ENCODE measurements around the gene ALOXE3.
"Not testable (repeated sequence)": the region's sequence is repeated elsewhere in the genome, so short reads cannot be mapped to it uniquely, and the experiment has no call there.

Gene ALOXE3

GRCh38 chr17:8069587-8069860 lies 48.8 kb downstream of the ALOXE3 start:
- no peak for ATAC-seq (replicated peaks)
- no peak for DNase-seq
- peaks cover 18 to 21% of the 10 kb centered on the region in 2 donors for H3K4me1 Mint-ChIP-seq (ENCODE audit: low read depth in 2 of 2)
- H3K9me3 Mint-ChIP-seq, result no peaks in the 10 kb centered on the region
- no peak overlapping the region for H3K4me3 Mint-ChIP-seq
- peaks cover 40 to 61% of the 10 kb centered on the region in 2 donors for H3K27me3 Mint-ChIP-seq
- no peak overlapping the region for H3K27ac Mint-ChIP-seq
- peaks cover 6% of the 10 kb centered on the region for H3K36me3 Mint-ChIP-seq (ENCODE audit: insufficient read depth)

DNA sequence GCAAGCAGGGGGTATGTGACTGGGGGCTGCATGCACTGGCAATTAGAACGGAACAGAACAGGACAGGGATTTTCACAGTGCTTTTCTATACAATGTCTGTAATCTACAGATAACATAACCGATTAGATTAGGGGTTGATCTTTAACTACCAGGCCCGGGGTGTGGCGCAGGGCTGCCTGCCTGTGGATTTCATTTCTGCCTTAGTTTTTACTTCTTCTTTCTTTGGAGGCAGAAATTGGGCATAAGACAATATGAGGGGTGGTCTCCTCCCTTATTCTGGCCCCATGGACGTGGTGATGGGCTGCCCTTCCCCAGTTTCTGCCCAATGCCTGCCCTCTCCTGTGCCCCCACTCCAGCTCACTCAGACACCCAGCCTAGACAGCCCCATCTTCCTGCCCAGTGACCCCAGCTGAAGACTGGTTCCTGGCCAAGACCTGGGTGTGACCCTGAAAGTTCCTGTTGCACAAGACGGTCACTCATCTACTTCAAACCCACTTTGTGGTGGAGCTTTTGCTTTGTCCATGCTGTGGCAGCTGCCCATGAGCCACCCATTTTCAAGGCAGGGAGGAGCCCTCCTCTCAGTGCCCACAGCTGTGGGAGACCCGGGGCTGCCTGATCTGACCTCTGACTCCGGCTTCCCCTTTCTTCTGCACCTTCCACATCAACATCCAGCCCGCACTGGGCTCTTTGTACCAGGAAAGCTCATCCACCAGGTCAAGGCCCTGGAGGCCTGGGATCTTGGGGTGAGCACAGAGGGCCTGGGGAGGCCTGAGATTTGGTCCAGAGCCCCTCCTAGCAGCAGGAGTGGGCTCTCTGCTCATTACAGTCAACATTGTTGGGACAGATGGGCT lies 49.4 kb downstream of the ALOXE3 start:
- no peak for DNase-seq
- Mint-ChIP-seq H3K27me3 (peaks cover 38 to 61% of the 10 kb centered on the region in 2 donors), H3K9me3 (no peaks in the 10 kb centered on the region), H3K4me3 (no peak overlapping the region), H3K4me1 (ENCODE audit: low read depth in 2 of 2) (peaks cover 15 to 16% of the 10 kb centered on the region in 2 donors), H3K27ac (no peak overlapping the region), H3K36me3 (ENCODE audit: insufficient read depth) (peaks cover 6% of the 10 kb centered on the region)
- ATAC-seq (replicated peaks), result no peak

- H3K4me3 Mint-ChIP-seq, result no peak overlapping the region
- DNase-seq (no peak), ATAC-seq (replicated peaks) (no peak)
- peaks cover 4 to 6% of the 10 kb centered on the region in 2 donors for H3K4me1 Mint-ChIP-seq (ENCODE audit: low read depth in 2 of 2)
- H3K36me3 Mint-ChIP-seq (ENCODE audit: insufficient read depth), result peaks cover 2% of the 10 kb centered on the region
- no peak overlapping the region for H3K27ac Mint-ChIP-seq
- H3K27me3 Mint-ChIP-seq, result peaks cover 38 to 61% of the 10 kb centered on the region in 2 donors
- no peaks in the 10 kb centered on the region for H3K9me3 Mint-ChIP-seq
These were observed 50.5 kb downstream of the ALOXE3 start for GRCh38 chr17:8067806-8068205.

- no peak overlapping the region for H3K27ac Mint-ChIP-seq
- H3K9me3 Mint-ChIP-seq, result no peaks in the 10 kb centered on the region
- peaks cover 38 to 61% of the 10 kb centered on the region in 2 donors for H3K27me3 Mint-ChIP-seq
These were observed 51.2 kb downstream of the ALOXE3 start for GRCh38 chr17:8066841-8067775.

DNA sequence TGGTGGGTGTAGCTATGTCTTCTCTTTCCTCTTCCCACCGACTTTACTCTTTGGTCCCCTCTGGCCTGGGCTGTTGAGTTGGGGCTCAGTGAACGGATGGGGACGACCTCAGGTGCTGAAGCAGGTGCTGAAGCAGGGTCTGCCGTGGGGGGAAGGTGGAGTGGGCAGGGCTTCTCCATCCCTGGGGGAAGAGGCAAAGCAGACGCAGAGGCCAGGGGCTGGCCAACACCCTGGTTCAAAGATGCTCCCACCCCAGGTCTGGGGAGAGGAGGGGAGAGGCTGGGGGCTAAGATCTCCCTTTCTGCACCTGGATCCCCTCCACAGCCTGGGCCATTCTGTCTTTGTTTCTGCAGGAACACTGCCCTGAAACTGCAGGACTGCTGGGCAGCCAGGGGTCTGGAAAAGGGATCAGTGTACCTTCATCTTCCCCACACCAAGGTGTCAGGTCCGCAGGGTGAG lies 53.7 kb downstream of the ALOXE3 start:
- H3K4me3 Mint-ChIP-seq, result no peak overlapping the region
- H3K27ac Mint-ChIP-seq, result no peak overlapping the region
- ATAC-seq (replicated peaks), result no peak
- DNase-seq, result no peak
- H3K9me3 Mint-ChIP-seq, result no peaks in the 10 kb centered on the region
- peaks cover 1 to 5% of the 10 kb centered on the region in 2 donors for H3K4me1 Mint-ChIP-seq (ENCODE audit: low read depth in 2 of 2)
- peaks cover 2% of the 10 kb centered on the region for H3K36me3 Mint-ChIP-seq (ENCODE audit: insufficient read depth)
- H3K27me3 Mint-ChIP-seq, result peaks cover 42 to 61% of the 10 kb centered on the region in 2 donors

More at GRCh38 chr17:8066841-8067775, 51.2 kb downstream of the ALOXE3 start:
- peaks cover 2% of the 10 kb centered on the region for H3K36me3 Mint-ChIP-seq (ENCODE audit: insufficient read depth)
- peaks cover 0 to 5% of the 10 kb centered on the region in 2 donors for H3K4me1 Mint-ChIP-seq (ENCODE audit: low read depth in 2 of 2)
- no peak overlapping the region for H3K4me3 Mint-ChIP-seq
- ATAC-seq (replicated peaks) (no peak), DNase-seq (no peak)

DNA sequence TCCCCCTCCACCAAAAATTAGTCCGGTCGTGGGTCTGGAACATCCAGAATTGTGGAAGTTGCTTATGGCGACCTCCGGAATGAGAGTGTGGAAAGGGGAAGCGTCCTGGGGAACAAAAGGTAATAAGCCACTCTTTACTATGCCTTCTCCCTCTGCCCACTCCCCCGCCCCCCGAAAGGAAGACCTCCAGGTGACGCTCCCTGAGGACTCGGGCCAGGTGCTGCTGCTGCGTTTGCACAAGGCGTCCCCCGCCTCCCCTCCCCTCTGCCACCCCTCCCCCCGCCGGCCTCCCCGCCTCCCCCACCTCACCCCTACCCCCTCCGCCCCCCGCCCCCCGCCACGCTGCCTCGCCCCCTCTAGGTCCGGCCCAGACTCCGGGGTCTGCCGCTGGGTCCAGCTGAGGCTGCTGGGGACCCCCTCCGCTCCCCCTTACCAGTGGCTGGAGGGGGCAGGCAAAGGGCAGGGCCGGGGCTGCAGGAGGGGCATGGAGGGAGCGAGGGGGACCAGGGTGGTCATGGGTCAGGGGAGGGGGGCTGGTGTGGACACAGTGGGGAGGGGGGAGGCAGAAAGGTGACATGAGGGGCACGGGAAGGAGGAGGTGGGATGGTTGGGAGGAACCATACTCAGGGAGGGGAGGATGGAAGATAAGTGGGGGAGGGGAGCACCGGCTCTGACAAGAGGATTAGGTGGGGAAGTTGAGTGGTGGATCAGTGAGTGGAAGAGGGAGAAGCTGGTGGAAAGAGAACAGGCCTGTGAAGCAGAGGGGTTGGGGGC lies 54.4 kb downstream of the ALOXE3 start:
- peaks cover 49 to 61% of the 10 kb centered on the region in 2 donors for H3K27me3 Mint-ChIP-seq
- no peaks in the 10 kb centered on the region for H3K9me3 Mint-ChIP-seq
- ATAC-seq (replicated peaks) (no peak), DNase-seq (no peak)
- peaks cover 2% of the 10 kb centered on the region for H3K36me3 Mint-ChIP-seq (ENCODE audit: insufficient read depth)
- no peak overlapping the region for H3K27ac Mint-ChIP-seq
- H3K4me3 Mint-ChIP-seq, result no peak overlapping the region
- peaks cover 1 to 5% of the 10 kb centered on the region in 2 donors for H3K4me1 Mint-ChIP-seq (ENCODE audit: low read depth in 2 of 2)

DNA sequence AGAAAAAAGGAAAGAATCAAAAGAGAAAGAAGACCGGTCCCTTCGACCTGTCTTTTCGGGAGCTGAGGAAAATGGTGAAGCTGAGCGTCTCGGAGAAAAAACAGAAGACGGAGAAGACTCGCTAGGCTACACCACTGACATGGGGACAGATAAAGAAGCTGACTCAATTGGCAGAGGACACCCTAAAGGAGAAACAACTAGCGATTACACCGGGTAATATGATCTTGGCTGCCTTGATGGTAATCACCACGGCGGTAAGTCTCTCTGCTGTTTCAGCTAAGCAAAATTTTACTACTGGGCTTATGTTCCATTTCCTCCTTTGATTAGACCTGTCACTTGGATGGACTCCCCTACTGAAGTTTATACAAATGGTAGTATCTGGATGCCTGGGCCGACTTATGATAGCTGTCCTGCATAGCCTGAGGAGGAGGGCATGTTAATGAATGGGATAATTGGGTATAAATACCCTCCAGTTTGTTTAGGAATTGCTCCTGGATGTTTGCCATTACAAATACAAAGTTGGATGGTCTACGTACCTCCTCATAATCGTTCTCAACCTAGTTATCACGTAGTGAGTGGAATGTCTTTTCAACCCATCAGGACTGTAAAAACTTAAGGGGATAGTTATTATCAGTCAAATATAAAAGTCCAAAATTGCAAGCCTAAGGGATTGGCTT lies 55.4 kb downstream of the ALOXE3 start:
- Mint-ChIP-seq H3K4me3 (peak overlapping the region in 1 of 2 donors; percentile 8), H3K27me3 (peaks cover 54 to 65% of the 10 kb centered on the region in 2 donors), H3K9me3 (no peaks in the 10 kb centered on the region), H3K27ac (no peak overlapping the region), H3K4me1 (ENCODE audit: low read depth in 2 of 2) (peaks cover 1 to 5% of the 10 kb centered on the region in 2 donors), H3K36me3 (ENCODE audit: insufficient read depth) (peaks cover 2% of the 10 kb centered on the region)
- ATAC-seq (replicated peaks) (no peak), DNase-seq (no peak)

DNA sequence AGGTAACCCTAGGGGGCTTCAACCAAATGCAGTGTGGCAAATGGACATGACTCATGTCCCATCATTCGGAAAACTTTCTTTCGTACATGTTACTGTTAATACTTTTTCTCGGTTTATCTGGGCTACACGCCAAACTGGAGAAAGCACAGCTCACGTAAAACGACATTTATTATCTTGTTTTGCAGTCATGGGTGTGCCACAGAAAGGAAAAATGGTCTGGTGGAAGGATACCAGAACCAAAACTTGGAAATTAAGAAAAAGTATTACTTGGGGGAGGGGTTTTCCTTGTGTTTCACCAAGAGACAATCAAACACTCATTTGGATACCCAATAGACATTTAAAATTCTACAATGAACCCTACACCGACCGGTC lies 55.9 kb downstream of the ALOXE3 start:
- Mint-ChIP-seq H3K27ac (no peak overlapping the region), H3K9me3 (no peaks in the 10 kb centered on the region), H3K4me3 (peak overlapping the region in 1 of 2 donors; percentile 8), H3K27me3 (peaks cover 54 to 65% of the 10 kb centered on the region in 2 donors), H3K4me1 (ENCODE audit: low read depth in 2 of 2) (peaks cover 1 to 7% of the 10 kb centered on the region in 2 donors), H3K36me3 (ENCODE audit: insufficient read depth) (peaks cover 2% of the 10 kb centered on the region)
- ATAC-seq (replicated peaks) (no peak), DNase-seq (no peak)

- H3K27me3 Mint-ChIP-seq, result peaks cover 54 to 65% of the 10 kb centered on the region in 2 donors
- ATAC-seq (replicated peaks), result not testable (repeated sequence)
These were observed 56.5 kb downstream of the ALOXE3 start for GRCh38 chr17:8061851-8062250.

GRCh38 chr17:8060274-8060673 lies 58.0 kb downstream of the ALOXE3 start:
- Mint-ChIP-seq H3K4me1 (ENCODE audit: low read depth in 2 of 2) (peaks cover 7 to 17% of the 10 kb centered on the region in 2 donors), H3K4me3 (no peak overlapping the region), H3K36me3 (ENCODE audit: insufficient read depth) (peaks cover 2% of the 10 kb centered on the region), H3K9me3 (no peaks in the 10 kb centered on the region), H3K27ac (no peak overlapping the region), H3K27me3 (peaks cover 54 to 65% of the 10 kb centered on the region in 2 donors)
- peak; percentile 66 to 76 (median 69) for DNase-seq
- ATAC-seq (replicated peaks), result peak; percentile 51

More at GRCh38 chr17:8061851-8062250, 56.5 kb downstream of the ALOXE3 start:
- H3K36me3 Mint-ChIP-seq (ENCODE audit: insufficient read depth); H3K9me3 Mint-ChIP-seq; DNase-seq; H3K4me3 Mint-ChIP-seq; H3K27ac Mint-ChIP-seq: not testable (repeated sequence)
- peaks cover 1 to 11% of the 10 kb centered on the region in 2 donors for H3K4me1 Mint-ChIP-seq (ENCODE audit: low read depth in 2 of 2)

DNA sequence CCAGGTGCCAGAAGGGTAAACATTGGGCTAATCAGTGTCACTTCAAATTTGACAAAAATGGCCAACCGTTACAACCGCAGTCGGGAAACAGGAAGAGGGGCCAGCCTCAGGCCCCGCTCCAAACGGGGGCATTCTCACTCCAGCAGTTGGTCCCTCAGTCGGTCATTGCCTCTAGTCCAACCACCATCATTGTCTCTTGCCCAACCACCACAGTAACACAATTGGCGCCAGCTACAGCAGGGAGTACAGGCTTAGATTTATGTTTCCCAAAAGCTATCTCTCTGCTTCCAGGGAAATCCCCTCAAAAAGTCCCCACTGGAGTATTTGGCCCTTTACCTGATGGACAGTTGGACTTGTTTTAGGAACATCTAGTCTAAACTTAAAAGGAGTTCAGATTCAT lies 59.2 kb downstream of the ALOXE3 start:
- no peaks in the 10 kb centered on the region for H3K9me3 Mint-ChIP-seq
- no peak overlapping the region for H3K4me3 Mint-ChIP-seq

GRCh38 chr17:8057691-8058114 lies 60.6 kb downstream of the ALOXE3 start:
- Mint-ChIP-seq H3K36me3 (ENCODE audit: insufficient read depth) (no peaks in the 10 kb centered on the region), H3K27ac (no peak overlapping the region), H3K4me3 (no peak overlapping the region), H3K27me3 (peaks cover 39 to 43% of the 10 kb centered on the region in 2 donors), H3K4me1 (ENCODE audit: low read depth in 2 of 2) (peaks cover 7 to 15% of the 10 kb centered on the region in 2 donors), H3K9me3 (no peaks in the 10 kb centered on the region)
- ATAC-seq (replicated peaks) (peak; percentile 90), DNase-seq (peak; percentile 53 to 61 (median 56))

More for the DNA sequence above, 59.2 kb downstream of the ALOXE3 start:
- DNase-seq (no peak), ATAC-seq (replicated peaks) (no peak)
- peaks cover 7 to 17% of the 10 kb centered on the region in 2 donors for H3K4me1 Mint-ChIP-seq (ENCODE audit: low read depth in 2 of 2)
- peaks cover 48 to 57% of the 10 kb centered on the region in 2 donors for H3K27me3 Mint-ChIP-seq
- H3K36me3 Mint-ChIP-seq (ENCODE audit: insufficient read depth), result no peaks in the 10 kb centered on the region
- H3K27ac Mint-ChIP-seq, result no peak overlapping the region

Measured in effector memory CD8-positive, alpha-beta T cell (primary cell).